HepG2 (cell line): ENCODE measurements around the gene POLQ. TPM values are rescaled to one million over a fixed set of nuclear protein-coding genes. Genes with fewer than 3 reads are reported as not detected.
A peak's percentile ranks its signal among the peaks of the same experiment; 100 is the strongest.

Experiments
- FOSL1 ChIP-seq: sonication (generic); formaldehyde crosslinking; IDR thresholded peaks from 2 replicates; pipeline ENCODE4 v1.9.0; 2021; ENCODE audit warnings: missing genetic modification reagents, borderline replicate concordance
- HMG20A ChIP-seq: IDR thresholded peaks from 2 replicates; pipeline ENCODE4 v1.6.1; 2016; ENCODE audit warnings: borderline replicate concordance
- HNF4G ChIP-seq, 2 experiments: sonication (generic) in 1 of 2; formaldehyde crosslinking in 1 of 2; IDR thresholded peaks; 2 replicates each; pipeline versions ENCODE4 v1.4.0 to v1.6.1; 2011 to 2020; ENCODE audit warnings: borderline replicate concordance in 2 of 2, low read depth in 2 of 2, mild to moderate bottlenecking in 2 of 2, low read length in 1 of 2, missing genetic modification reagents in 1 of 2, moderate library complexity in 1 of 2
- MATR3 ChIP-seq: sonication (generic); formaldehyde crosslinking; IDR thresholded peaks from 2 replicates; pipeline ENCODE4 v1.4.0; 2020; ENCODE audit warnings: missing genetic modification reagents
- MEIS1 ChIP-seq: sonication (generic); formaldehyde crosslinking; IDR thresholded peaks from 2 replicates; pipeline ENCODE4 v1.9.0; 2021; ENCODE audit warnings: mild to moderate bottlenecking, missing genetic modification reagents, moderate library complexity, borderline replicate concordance
- NFIC ChIP-seq: IDR thresholded peaks from 2 replicates; pipeline ENCODE4 v1.6.1; 2012; ENCODE audit warnings: mild to moderate bottlenecking, low read length, inconsistent platforms
- PITX1 ChIP-seq: sonication (generic); formaldehyde crosslinking; IDR thresholded peaks from 2 replicates; pipeline ENCODE4 v1.5.1; 2020; ENCODE audit warnings: mild to moderate bottlenecking, missing genetic modification reagents
- SOX6 ChIP-seq, 2 experiments: fragments of 450-650 bp in 1 of 2; sonication (generic) in 1 of 2; formaldehyde crosslinking in 1 of 2; IDR thresholded peaks; 2 replicates each; pipeline versions ENCODE4 v1.4.0 to v1.6.1; 2017 to 2020; ENCODE audit warnings: antibody characterized with exemption in 1 of 2, mild to moderate bottlenecking in 1 of 2, missing genetic modification reagents in 1 of 2
- ZMYM4 ChIP-seq: sonication (generic); formaldehyde crosslinking; IDR thresholded peaks from 2 replicates; pipeline ENCODE4 v1.8.1; 2023; ENCODE audit warnings: mild to moderate bottlenecking, missing genetic modification reagents
- ZNF337 ChIP-seq: sonication (generic); formaldehyde crosslinking; IDR thresholded peaks from 2 replicates; pipeline ENCODE4 v1.5.1; 2020; ENCODE audit warnings: missing genetic modification reagents, low read depth, mild to moderate bottlenecking, borderline replicate concordance
- ZNF550 ChIP-seq: sonication (generic); formaldehyde crosslinking; IDR thresholded peaks from 2 replicates; pipeline ENCODE4 v1.4.0; 2020; ENCODE audit warnings: mild to moderate bottlenecking, missing genetic modification reagents, borderline replicate concordance
- ZNF615 ChIP-seq: sonication (generic); formaldehyde crosslinking; IDR thresholded peaks from 2 replicates; pipeline ENCODE4 v1.5.0; 2020; ENCODE audit warnings: mild to moderate bottlenecking, missing genetic modification reagents, borderline replicate concordance
- ZSCAN5A ChIP-seq: sonication (generic); formaldehyde crosslinking; IDR thresholded peaks from 2 replicates; pipeline ENCODE4 v1.8.0; 2022; ENCODE audit warnings: mild to moderate bottlenecking, missing genetic modification reagents, borderline replicate concordance
- polyA plus RNA-seq, 8 experiments: library from polyadenylated mRNA; depleted of rRNA in 3 of 8; stranded (reverse) in 7 of 8; unstranded in 1 of 8; fragments of >200 nt; fragmentation: Illumina TruSeq in 4 of 8; extraction: Trizol in 4 of 8; gene quantifications; 2 replicates each; pipeline versions ENCODE4 v1.2.1 to v1.2.3, GENCODE V29; 2011 to 2016; ENCODE audit warnings: low read depth in 4 of 8, missing spikeins in 1 of 8, mixed read lengths in 1 of 8; ENCODE audit not compliant: insufficient read depth in 1 of 8
- total RNA-seq, 5 experiments: library from RNA; depleted of rRNA; stranded (reverse); fragments of >200 nt; fragmentation: Illumina TruSeq; extraction: Trizol; gene quantifications; 2 replicates each; pipeline ENCODE4 v1.2.3, GENCODE V29; 2016; ENCODE audit warnings: low read depth in 1 of 5
- TF ChIP-seq, protein P1 (sequence below): IDR thresholded peaks from 2 replicates; pipeline ENCODE4 v1.6.1; 2016; ENCODE audit warnings: low read depth, borderline replicate concordance
- TF ChIP-seq, protein P2 (sequence below): sonication (generic); formaldehyde crosslinking; IDR thresholded peaks from 2 replicates; pipeline ENCODE4 v1.9.0; 2021; ENCODE audit warnings: mild to moderate bottlenecking, missing genetic modification reagents
- TF ChIP-seq, protein P3 (sequence below): sonication (generic); formaldehyde crosslinking; IDR thresholded peaks from 2 replicates; pipeline ENCODE4 v1.5.0; 2020; ENCODE audit warnings: mild to moderate bottlenecking, low read depth, missing genetic modification reagents, borderline replicate concordance
- TF ChIP-seq, protein P4 (sequence below): sonication (generic); formaldehyde crosslinking; IDR thresholded peaks from 2 replicates; pipeline ENCODE4 v1.4.0; 2020; ENCODE audit warnings: missing genetic modification reagents

The POLQ gene
- total and polyA plus RNA-seq, 2 of the 13 experiments (the other 11 are each of a cell fraction or from before 2014, with no cell fraction given) = 2.5 to 18.6 TPM

DNA sequence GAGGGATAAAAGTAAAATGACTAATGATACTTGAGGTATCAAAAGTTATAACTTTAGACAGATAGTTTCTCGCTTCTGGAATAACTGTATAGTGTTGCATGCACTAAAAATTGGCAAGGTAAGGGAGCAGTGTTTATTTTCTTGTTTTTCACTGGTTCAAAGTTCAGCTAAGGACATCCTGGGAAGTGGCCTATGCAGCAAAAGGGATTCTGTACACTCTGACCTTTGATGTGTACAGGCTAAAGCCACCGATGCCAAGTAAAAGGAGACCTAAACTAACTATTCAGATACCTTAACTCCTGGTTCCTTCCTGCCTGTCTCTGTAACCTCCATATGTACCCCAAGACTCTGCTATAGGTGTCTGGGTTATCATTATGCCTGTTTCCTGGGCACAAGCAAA is 49.1 kb upstream of the POLQ start (continued):
- TF ChIP-seq NFIC = no peak
- no peak for TF ChIP-seq ZSCAN5A (CRISPR knock-in tag)
- TF ChIP-seq ZNF550 (CRISPR knock-in tag) = no peak
- no peak for TF ChIP-seq ZNF337
- TF ChIP-seq PITX1 (CRISPR knock-in tag) = no peak
- TF ChIP-seq, protein P1, sequence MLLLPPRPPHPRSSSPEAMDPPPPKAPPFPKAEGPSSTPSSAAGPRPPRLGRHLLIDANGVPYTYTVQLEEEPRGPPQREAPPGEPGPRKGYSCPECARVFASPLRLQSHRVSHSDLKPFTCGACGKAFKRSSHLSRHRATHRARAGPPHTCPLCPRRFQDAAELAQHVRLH (CRISPR knock-in tag) = no peak
- TF ChIP-seq, protein P2, sequence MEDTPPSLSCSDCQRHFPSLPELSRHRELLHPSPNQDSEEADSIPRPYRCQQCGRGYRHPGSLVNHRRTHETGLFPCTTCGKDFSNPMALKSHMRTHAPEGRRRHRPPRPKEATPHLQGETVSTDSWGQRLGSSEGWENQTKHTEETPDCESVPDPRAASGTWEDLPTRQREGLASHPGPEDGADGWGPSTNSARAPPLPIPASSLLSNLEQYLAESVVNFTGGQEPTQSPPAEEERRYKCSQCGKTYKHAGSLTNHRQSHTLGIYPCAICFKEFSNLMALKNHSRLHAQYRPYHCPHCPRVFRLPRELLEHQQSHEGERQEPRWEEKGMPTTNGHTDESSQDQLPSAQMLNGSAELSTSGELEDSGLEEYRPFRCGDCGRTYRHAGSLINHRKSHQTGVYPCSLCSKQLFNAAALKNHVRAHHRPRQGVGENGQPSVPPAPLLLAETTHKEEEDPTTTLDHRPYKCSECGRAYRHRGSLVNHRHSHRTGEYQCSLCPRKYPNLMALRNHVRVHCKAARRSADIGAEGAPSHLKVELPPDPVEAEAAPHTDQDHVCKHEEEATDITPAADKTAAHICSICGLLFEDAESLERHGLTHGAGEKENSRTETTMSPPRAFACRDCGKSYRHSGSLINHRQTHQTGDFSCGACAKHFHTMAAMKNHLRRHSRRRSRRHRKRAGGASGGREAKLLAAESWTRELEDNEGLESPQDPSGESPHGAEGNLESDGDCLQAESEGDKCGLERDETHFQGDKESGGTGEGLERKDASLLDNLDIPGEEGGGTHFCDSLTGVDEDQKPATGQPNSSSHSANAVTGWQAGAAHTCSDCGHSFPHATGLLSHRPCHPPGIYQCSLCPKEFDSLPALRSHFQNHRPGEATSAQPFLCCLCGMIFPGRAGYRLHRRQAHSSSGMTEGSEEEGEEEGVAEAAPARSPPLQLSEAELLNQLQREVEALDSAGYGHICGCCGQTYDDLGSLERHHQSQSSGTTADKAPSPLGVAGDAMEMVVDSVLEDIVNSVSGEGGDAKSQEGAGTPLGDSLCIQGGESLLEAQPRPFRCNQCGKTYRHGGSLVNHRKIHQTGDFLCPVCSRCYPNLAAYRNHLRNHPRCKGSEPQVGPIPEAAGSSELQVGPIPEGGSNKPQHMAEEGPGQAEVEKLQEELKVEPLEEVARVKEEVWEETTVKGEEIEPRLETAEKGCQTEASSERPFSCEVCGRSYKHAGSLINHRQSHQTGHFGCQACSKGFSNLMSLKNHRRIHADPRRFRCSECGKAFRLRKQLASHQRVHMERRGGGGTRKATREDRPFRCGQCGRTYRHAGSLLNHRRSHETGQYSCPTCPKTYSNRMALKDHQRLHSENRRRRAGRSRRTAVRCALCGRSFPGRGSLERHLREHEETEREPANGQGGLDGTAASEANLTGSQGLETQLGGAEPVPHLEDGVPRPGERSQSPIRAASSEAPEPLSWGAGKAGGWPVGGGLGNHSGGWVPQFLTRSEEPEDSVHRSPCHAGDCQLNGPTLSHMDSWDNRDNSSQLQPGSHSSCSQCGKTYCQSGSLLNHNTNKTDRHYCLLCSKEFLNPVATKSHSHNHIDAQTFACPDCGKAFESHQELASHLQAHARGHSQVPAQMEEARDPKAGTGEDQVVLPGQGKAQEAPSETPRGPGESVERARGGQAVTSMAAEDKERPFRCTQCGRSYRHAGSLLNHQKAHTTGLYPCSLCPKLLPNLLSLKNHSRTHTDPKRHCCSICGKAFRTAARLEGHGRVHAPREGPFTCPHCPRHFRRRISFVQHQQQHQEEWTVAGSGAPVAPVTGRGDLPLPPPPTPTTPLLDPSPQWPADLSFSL (CRISPR knock-in tag) = no peak
- TF ChIP-seq, protein P3, sequence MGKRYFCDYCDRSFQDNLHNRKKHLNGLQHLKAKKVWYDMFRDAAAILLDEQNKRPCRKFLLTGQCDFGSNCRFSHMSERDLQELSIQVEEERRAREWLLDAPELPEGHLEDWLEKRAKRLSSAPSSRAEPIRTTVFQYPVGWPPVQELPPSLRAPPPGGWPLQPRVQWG = no peak
- no peak for TF ChIP-seq SOX6 (IDR thresholded peaks at IDR 0.05)
- peak; percentile 11; the same call in 1 of the 2 replicates for TF ChIP-seq SOX6 (CRISPR knock-in tag; IDR thresholded peaks at IDR 0.05)
- TF ChIP-seq MEIS1 = no peak
- no peak for TF ChIP-seq ZNF615 (CRISPR knock-in tag)
- no peak for TF ChIP-seq ZMYM4
- no peak for TF ChIP-seq FOSL1 (CRISPR knock-in tag)
- TF ChIP-seq HMG20A = peak; percentile 18; the same call in 1 of the 2 replicates
- TF ChIP-seq, protein P4, sequence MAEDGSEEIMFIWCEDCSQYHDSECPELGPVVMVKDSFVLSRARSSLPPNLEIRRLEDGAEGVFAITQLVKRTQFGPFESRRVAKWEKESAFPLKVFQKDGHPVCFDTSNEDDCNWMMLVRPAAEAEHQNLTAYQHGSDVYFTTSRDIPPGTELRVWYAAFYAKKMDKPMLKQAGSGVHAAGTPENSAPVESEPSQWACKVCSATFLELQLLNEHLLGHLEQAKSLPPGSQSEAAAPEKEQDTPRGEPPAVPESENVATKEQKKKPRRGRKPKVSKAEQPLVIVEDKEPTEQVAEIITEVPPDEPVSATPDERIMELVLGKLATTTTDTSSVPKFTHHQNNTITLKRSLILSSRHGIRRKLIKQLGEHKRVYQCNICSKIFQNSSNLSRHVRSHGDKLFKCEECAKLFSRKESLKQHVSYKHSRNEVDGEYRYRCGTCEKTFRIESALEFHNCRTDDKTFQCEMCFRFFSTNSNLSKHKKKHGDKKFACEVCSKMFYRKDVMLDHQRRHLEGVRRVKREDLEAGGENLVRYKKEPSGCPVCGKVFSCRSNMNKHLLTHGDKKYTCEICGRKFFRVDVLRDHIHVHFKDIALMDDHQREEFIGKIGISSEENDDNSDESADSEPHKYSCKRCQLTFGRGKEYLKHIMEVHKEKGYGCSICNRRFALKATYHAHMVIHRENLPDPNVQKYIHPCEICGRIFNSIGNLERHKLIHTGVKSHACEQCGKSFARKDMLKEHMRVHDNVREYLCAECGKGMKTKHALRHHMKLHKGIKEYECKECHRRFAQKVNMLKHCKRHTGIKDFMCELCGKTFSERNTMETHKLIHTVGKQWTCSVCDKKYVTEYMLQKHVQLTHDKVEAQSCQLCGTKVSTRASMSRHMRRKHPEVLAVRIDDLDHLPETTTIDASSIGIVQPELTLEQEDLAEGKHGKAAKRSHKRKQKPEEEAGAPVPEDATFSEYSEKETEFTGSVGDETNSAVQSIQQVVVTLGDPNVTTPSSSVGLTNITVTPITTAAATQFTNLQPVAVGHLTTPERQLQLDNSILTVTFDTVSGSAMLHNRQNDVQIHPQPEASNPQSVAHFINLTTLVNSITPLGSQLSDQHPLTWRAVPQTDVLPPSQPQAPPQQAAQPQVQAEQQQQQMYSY (CRISPR knock-in tag) = no peak
- peak; percentile 25; the same call in 1 of the 2 replicates for TF ChIP-seq HNF4G (IDR thresholded peaks at IDR 0.05; ENCODE audit: borderline replicate concordance, low read depth, low read length)
- no peak for TF ChIP-seq HNF4G (CRISPR knock-in tag; IDR thresholded peaks at IDR 0.05; ENCODE audit: borderline replicate concordance, low read depth)
- TF ChIP-seq MATR3 (CRISPR knock-in tag) = no peak
